Right atrium auricular region (tissue), 2 donors: ENCODE data around the gene RNF40. TPM values are rescaled to one million over a fixed set of nuclear protein-coding genes. Genes with fewer than 3 reads are reported as not detected.
A peak's percentile ranks its signal among the peaks of the same experiment; 100 is the strongest.

Experiments
- DNase-seq: peaks from one replicate; pipeline ENCODE4 v3.0.0-alpha.2; 2019; ENCODE audit warnings: low spot score
- H3K27ac ChIP-seq, 2 donors: fragments of 200-600 bp; sonication (generic); 1 replicate in 1 of 2; 2 replicates in 1 of 2; pipeline ENCODE4 v1.5.1; 2016 to 2019
- H3K27me3 ChIP-seq, 2 donors: fragments of 200-600 bp; sonication (generic); one replicate each; pipeline versions ENCODE4 v1.5.1 to v1.6.0; 2017 to 2019
- H3K36me3 ChIP-seq: fragments of 200-600 bp; sonication (generic); one replicate; pipeline ENCODE4 v1.5.1; 2016
- H3K4me1 ChIP-seq, 2 donors: fragments of 200-600 bp; sonication (generic); one replicate each; pipeline versions ENCODE4 v1.5.1 to v1.6.0; 2017 to 2019
- H3K4me3 ChIP-seq, 2 donors: fragments of 200-600 bp; sonication (generic); 1 replicate in 1 of 2; 2 replicates in 1 of 2; pipeline ENCODE4 v1.5.1; 2017 to 2019; ENCODE audit warnings: mild to moderate bottlenecking in 1 of 2, moderate library complexity in 1 of 2
- H3K9me3 ChIP-seq, 2 donors: fragments of 200-600 bp; sonication (generic); one replicate each; pipeline ENCODE4 v1.5.1; 2019
- total RNA-seq, 2 donors: library from RNA; depleted of rRNA; stranded (reverse); fragments of >200 nt; gene quantifications; one replicate each; pipeline ENCODE4 v1.1.0, GENCODE V29; 2016
- TF ChIP-seq, protein P1 (sequence below), 2 donors: fragments of 200-600 bp; sonication (generic); IDR thresholded peaks; one replicate each; pipeline ENCODE4 v1.5.1; 2019; ENCODE audit warnings: antibody characterized with exemption in 2 of 2

Gene RNF40
- total RNA-seq, 2 donors from 2014 or later, result 48.5 to 59.5 TPM

DNA sequence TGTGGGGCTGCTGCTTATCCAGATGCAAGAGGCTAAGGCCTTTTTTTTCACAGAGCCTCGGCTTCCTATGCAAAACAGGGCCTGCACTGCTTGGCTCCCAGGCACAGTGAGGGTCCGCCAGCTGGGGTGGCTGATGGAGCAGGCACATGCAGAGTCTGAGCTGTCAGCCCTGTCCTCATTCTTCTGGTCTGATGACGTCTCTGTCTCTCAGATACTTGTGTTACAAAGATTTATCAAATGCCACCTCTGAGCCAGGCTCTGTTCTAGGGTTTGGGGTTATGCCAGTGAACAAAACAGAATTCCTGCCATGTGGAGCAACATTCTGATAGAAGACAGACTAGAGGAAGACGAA is 4.8 kb downstream of the RNF40 start:
- peaks cover 86% of the 10 kb centered on the region for H3K36me3 ChIP-seq
- H3K4me3 ChIP-seq, result no peak overlapping the region
- no peaks in the 10 kb centered on the region for H3K27me3 ChIP-seq
- TF ChIP-seq, protein P1, sequence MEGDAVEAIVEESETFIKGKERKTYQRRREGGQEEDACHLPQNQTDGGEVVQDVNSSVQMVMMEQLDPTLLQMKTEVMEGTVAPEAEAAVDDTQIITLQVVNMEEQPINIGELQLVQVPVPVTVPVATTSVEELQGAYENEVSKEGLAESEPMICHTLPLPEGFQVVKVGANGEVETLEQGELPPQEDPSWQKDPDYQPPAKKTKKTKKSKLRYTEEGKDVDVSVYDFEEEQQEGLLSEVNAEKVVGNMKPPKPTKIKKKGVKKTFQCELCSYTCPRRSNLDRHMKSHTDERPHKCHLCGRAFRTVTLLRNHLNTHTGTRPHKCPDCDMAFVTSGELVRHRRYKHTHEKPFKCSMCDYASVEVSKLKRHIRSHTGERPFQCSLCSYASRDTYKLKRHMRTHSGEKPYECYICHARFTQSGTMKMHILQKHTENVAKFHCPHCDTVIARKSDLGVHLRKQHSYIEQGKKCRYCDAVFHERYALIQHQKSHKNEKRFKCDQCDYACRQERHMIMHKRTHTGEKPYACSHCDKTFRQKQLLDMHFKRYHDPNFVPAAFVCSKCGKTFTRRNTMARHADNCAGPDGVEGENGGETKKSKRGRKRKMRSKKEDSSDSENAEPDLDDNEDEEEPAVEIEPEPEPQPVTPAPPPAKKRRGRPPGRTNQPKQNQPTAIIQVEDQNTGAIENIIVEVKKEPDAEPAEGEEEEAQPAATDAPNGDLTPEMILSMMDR (IDR thresholded peaks at IDR 0.05), result no peak
- no peak for DNase-seq
- H3K27ac ChIP-seq, result peak overlapping the region; percentile 67 to 72
- H3K4me1 ChIP-seq, result peaks cover 0 to 28% of the 10 kb centered on the region in 2 donors
- no peaks in the 10 kb centered on the region for H3K9me3 ChIP-seq

DNA sequence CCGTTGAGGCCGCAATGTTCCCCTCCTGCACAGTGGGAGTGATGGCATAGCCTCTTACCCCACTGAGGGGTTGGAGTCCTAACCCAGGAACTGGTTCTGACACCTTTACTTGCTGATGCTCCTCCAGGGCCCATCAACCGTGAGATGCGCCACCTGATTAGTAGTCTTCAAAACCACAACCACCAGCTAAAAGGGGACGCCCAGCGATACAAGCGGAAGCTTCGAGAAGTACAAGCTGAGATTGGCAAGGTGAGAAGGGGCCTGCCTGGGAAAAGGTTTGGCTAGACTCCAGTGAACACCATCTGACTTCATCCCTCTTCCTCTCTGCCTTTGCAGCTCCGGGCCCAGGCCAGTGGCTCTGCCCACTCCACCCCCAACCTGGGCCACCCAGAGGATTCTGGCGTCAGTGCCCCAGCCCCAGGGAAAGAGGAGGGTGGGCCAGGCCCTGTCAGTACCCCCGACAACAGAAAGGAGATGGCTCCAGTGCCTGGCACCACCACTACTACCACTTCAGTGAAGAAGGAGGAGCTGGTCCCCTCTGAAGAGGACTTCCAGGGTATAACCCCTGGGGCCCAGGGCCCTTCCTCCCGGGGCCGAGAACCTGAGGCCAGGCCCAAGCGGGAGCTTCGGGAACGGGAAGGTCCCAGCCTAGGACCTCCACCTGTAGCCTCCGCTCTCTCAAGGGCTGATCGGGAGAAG is 5.8 kb downstream of the RNF40 start:
- Histone ChIP-seq H3K4me3 (no peak overlapping the region), H3K27me3 (no peaks in the 10 kb centered on the region), H3K27ac (peak overlapping the region; percentile 16 to 72), H3K36me3 (peaks cover 96% of the 10 kb centered on the region), H3K9me3 (no peaks in the 10 kb centered on the region), H3K4me1 (peaks cover 0 to 24% of the 10 kb centered on the region in 2 donors)
- TF ChIP-seq, protein P1 (IDR thresholded peaks at IDR 0.05), result no peak
- DNase-seq, result no peak

DNA sequence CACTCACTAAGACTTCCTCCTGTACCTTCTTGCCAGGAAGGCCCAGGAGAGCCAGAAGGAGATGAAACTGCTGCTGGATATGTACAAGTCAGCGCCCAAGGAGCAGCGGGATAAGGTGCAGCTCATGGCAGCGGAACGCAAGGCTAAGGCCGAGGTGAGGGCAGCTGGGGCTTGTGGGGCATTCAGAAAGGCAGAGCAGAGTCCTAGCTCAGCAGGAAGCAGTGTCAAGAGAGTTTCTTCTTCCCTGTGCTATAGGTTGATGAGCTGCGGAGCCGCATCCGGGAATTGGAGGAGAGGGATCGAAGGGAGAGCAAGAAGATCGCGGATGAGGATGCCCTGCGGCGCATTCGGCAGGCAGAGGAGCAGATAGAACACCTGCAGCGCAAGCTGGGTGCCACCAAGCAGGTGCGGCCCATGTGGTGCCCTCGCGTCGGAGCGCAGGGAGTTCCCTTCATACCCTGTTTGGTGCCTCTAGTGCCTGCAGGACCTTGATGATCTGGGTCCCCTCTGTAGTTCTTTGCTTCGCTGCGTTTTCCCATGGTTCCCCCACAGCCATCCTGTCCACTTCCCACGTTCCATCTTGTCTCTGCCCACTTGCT is 6.6 kb downstream of the RNF40 start:
- H3K4me1 ChIP-seq, result peaks cover 0 to 17% of the 10 kb centered on the region in 2 donors
- TF ChIP-seq, protein P1 (IDR thresholded peaks at IDR 0.05), result no peak
- no peak for DNase-seq
- H3K4me3 ChIP-seq, result no peak overlapping the region
- peaks cover 98% of the 10 kb centered on the region for H3K36me3 ChIP-seq
- no peak overlapping the region for H3K27ac ChIP-seq
- H3K9me3 ChIP-seq, result no peaks in the 10 kb centered on the region
- no peaks in the 10 kb centered on the region for H3K27me3 ChIP-seq

DNA sequence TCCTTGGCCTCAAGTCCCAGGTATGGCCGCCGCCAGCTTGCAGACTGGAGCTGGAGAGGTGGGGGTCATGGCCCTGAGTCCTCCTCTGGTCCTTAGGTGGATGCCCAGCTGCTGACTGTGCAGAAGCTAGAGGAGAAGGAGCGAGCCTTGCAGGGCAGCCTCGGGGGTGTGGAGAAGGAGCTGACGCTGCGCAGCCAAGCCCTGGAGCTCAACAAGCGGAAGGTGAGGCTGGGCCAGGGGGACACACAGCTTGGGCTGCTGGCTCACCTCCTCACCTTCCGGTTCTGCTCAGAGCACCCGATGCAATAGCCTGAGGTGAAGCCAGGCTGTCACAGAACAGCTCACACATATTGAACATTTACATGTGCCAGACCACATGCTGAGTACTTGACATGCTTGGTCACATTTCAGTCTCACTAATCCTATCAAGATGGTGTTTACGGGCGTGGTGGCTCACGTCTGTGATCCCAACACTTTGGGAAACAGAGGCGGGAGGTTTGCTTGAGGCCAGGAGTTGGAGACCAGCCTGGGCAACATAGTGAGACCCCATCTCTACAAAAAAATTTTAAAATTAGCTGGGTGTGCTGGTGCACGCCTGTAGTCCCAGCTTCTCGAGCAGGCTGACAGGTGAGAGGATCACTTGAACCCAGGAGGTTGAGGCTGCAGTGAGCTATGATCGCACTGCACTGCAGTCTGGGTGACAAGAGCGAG is 7.4 kb downstream of the RNF40 start:
- DNase-seq, result no peak
- TF ChIP-seq, protein P1 (IDR thresholded peaks at IDR 0.05), result no peak
- Histone ChIP-seq H3K36me3 (peaks cover 96% of the 10 kb centered on the region), H3K27me3 (no peaks in the 10 kb centered on the region), H3K9me3 (no peaks in the 10 kb centered on the region), H3K27ac (no peak overlapping the region), H3K4me1 (peaks cover 0 to 17% of the 10 kb centered on the region in 2 donors), H3K4me3 (no peak overlapping the region)

DNA sequence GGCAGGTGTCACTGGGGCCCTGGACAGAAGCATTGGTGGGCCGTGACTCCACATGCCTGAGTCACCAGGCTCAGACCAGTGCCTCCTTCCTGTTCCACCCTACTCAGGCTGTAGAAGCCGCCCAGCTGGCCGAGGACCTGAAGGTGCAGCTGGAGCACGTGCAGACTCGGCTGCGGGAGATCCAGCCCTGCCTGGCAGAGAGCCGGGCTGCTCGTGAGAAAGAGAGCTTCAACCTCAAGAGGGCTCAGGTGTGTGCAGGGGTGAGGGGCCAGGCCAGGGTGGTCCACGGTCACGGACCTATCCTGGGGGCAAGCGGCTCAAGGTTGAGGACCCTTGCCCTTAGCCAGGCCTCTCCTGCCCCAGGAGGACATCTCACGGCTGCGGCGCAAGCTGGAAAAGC is 9.6 kb downstream of the RNF40 start:
- Histone ChIP-seq H3K36me3 (peaks cover 74% of the 10 kb centered on the region), H3K4me1 (peaks cover 0 to 27% of the 10 kb centered on the region in 2 donors), H3K4me3 (no peak overlapping the region), H3K27ac (no peak overlapping the region), H3K27me3 (no peaks in the 10 kb centered on the region), H3K9me3 (no peaks in the 10 kb centered on the region)
- TF ChIP-seq, protein P1 (IDR thresholded peaks at IDR 0.05), result no peak
- DNase-seq, result no peak
